ENCODE measurements around the gene FYCO1. TPM values are rescaled to one million over a fixed set of nuclear protein-coding genes. Genes with fewer than 3 reads are reported as not detected.
A peak's percentile ranks its signal among the peaks of the same experiment; 100 is the strongest.

Gene FYCO1
- total and polyA plus RNA-seq, 2 of the 13 experiments (the other 11 are each of a cell fraction or from before 2014, with no cell fraction given) = 2.7 to 4.2 TPM

- WGBS (ENCODE audit: low lambda C conversion rate) = 96% methylated on average over 16 of the region's 17 CpGs
- DNase-seq (ENCODE audit: low spot score) (no peak), FAIRE-seq (no peak), ATAC-seq (0 out of 3 replicates have a peak, but pooled peaks have one; percentile 26)
- no peaks in the 10 kb centered on the region for H3K79me2 ChIP-seq (ENCODE audit: insufficient read depth, low read length)
- intact Hi-C loops (cut with micrococcal nuclease; ENCODE audit: unreplicated experiment) (no loop called here), in situ Hi-C loops (cut with HindIII; ENCODE audit: extremely low pct_ligation_motif_present, low pct_unique_long_range_greater_than_20kb) (no loop called here)
- H3K4me2 ChIP-seq (ENCODE audit: low read depth, low read length) = no peak overlapping the region
- no peak overlapping the region for H3K4me3 ChIP-seq (replicated peaks in 1 of 3; ENCODE audit: insufficient read depth in 1 of 3, low read depth in 2 of 3, low read length in 3 of 3)
- no peaks in the 10 kb centered on the region; the same call in 1 of the 2 replicates for H4K20me1 ChIP-seq (ENCODE audit: insufficient read depth, low read length)
- H3K4me1 ChIP-seq (ENCODE audit: insufficient read depth, low read length) = no peaks in the 10 kb centered on the region
- H3K27me3 ChIP-seq (ENCODE audit: control insufficient read depth in 1 of 2, insufficient read depth in 2 of 2, low read length in 2 of 2) = no peaks in the 10 kb centered on the region
- no peak for TF ChIP-seq ZSCAN25 (CRISPR knock-in tag; IDR thresholded peaks at IDR 0.05)
- no peak for TF ChIP-seq ZNF776 (CRISPR knock-in tag; IDR thresholded peaks at IDR 0.05)
- TF ChIP-seq TFDP2 (CRISPR knock-in tag; IDR thresholded peaks at IDR 0.05) = no peak
- TF ChIP-seq ZFX (CRISPR knock-in tag; IDR thresholded peaks at IDR 0.05; ENCODE audit: low read depth) = no peak
- TF ChIP-seq TBX3 (IDR thresholded peaks at IDR 0.05; ENCODE audit: borderline replicate concordance) = no peak
- no peak for TF ChIP-seq ZMAT3 (CRISPR knock-in tag; conservative IDR thresholded peaks at IDR 0.05)
- no peak for TF ChIP-seq ZSCAN12 (CRISPR knock-in tag; IDR thresholded peaks at IDR 0.05)
- H3K9me3 ChIP-seq (ENCODE audit: low read length) = no peaks in the 10 kb centered on the region
- no peak overlapping the region for H3K9ac ChIP-seq (ENCODE audit: insufficient read depth, low read depth, low read length)
- CTCF ChIA-PET (ENCODE audit: low intra/inter-chr PET ratio, low total read pairs) = no interaction called here
- BruUV-seq (replicated peaks) = no TSS peak
- H3K27ac ChIP-seq (ENCODE audit: extremely low read length, insufficient read depth, low read length) = no peak overlapping the region
- POLR2A ChIA-PET = no interaction called here
- peaks cover 40 to 73% of the 10 kb centered on the region in 2 experiments for H3K36me3 ChIP-seq (replicated peaks in 1 of 2; ENCODE audit: control insufficient read depth in 1 of 2, insufficient read depth in 2 of 2, low read length in 2 of 2)
- no peak overlapping the region for H2AFZ ChIP-seq (ENCODE audit: low read length)
These were observed 29.2 kb downstream of the FYCO1 start for GRCh38 chr3:45966371-45966791.

- no TSS peak for BruUV-seq (replicated peaks)
- DNase-seq (ENCODE audit: low spot score) (no peak), ATAC-seq (no peak), FAIRE-seq (no peak)
- ChIA-PET CTCF (ENCODE audit: low intra/inter-chr PET ratio, low total read pairs) (no interaction called here), POLR2A (no interaction called here)
- Histone ChIP-seq H3K4me1 (ENCODE audit: insufficient read depth, low read length) (no peaks in the 10 kb centered on the region), H2AFZ (ENCODE audit: low read length) (no peak overlapping the region), H3K4me3 (replicated peaks in 1 of 3; ENCODE audit: insufficient read depth in 1 of 3, low read depth in 2 of 3, low read length in 3 of 3) (no peak overlapping the region), H4K20me1 (ENCODE audit: insufficient read depth, low read length) (no peaks in the 10 kb centered on the region; the same call in 1 of the 2 replicates), H3K36me3 (replicated peaks in 1 of 2; ENCODE audit: control insufficient read depth in 1 of 2, insufficient read depth in 2 of 2, low read length in 2 of 2) (peaks cover 41 to 79% of the 10 kb centered on the region in 2 experiments), H3K9ac (ENCODE audit: insufficient read depth, low read depth, low read length) (no peak overlapping the region), H3K79me2 (ENCODE audit: insufficient read depth, low read length) (no peaks in the 10 kb centered on the region), H3K27ac (ENCODE audit: extremely low read length, insufficient read depth, low read length) (no peak overlapping the region), H3K4me2 (ENCODE audit: low read depth, low read length) (no peak overlapping the region), H3K27me3 (ENCODE audit: control insufficient read depth in 1 of 2, insufficient read depth in 2 of 2, low read length in 2 of 2) (no peaks in the 10 kb centered on the region), H3K9me3 (ENCODE audit: low read length) (no peaks in the 10 kb centered on the region)
- in situ Hi-C loops (cut with HindIII; ENCODE audit: extremely low pct_ligation_motif_present, low pct_unique_long_range_greater_than_20kb) (no loop called here), intact Hi-C loops (cut with micrococcal nuclease; ENCODE audit: unreplicated experiment) (no loop called here)
- WGBS (ENCODE audit: low lambda C conversion rate) = 96% methylated on average over 4 of the region's 4 CpGs
- TF ChIP-seq ATF6 (CRISPR knock-in tag; conservative IDR thresholded peaks at IDR 0.05) (no peak), TERF1 (CRISPR knock-in tag; IDR thresholded peaks at IDR 0.05) (no peak), MTF2 (CRISPR knock-in tag; IDR thresholded peaks at IDR 0.05; ENCODE audit: borderline replicate concordance) (no peak), ZBTB26 (CRISPR knock-in tag; IDR thresholded peaks at IDR 0.05; ENCODE audit: borderline replicate concordance) (no peak), ZNF674 (CRISPR knock-in tag; IDR thresholded peaks at IDR 0.05; ENCODE audit: low read depth) (no peak), ZBTB38 (CRISPR knock-in tag; IDR thresholded peaks at IDR 0.05) (no peak), SOX5 (CRISPR knock-in tag; IDR thresholded peaks at IDR 0.05; ENCODE audit: borderline replicate concordance) (no peak)
These were observed 30.0 kb downstream of the FYCO1 start for GRCh38 chr3:45965653-45966052.

All from HepG2 (cell line).